HG02798 (cell line): ENCODE data around the gene C22orf23.
"Not testable (repeated sequence)": the region's sequence is repeated elsewhere in the genome, so short reads cannot be mapped to it uniquely, and the experiment has no call there.

ENCODE experiments used
- ATAC-seq: cut with Tn5 transposase; IDR thresholded peaks from one replicate; pipeline ENCODE4 v1.9.1; 2021; ENCODE audit warnings: mild to moderate bottlenecking; ENCODE audit not compliant: unreplicated experiment, poor library complexity

The C22orf23 gene

GRCh38 chr22:37959231-37959825 is 5.9 kb upstream of the C22orf23 start:
- no peak for ATAC-seq

- no peak for ATAC-seq
These were observed 3.8 kb upstream of the C22orf23 start for GRCh38 chr22:37957232-37957631.

GRCh38 chr22:37955825-37956397 is 2.5 kb upstream of the C22orf23 start:
- not testable (repeated sequence) for ATAC-seq

DNA sequence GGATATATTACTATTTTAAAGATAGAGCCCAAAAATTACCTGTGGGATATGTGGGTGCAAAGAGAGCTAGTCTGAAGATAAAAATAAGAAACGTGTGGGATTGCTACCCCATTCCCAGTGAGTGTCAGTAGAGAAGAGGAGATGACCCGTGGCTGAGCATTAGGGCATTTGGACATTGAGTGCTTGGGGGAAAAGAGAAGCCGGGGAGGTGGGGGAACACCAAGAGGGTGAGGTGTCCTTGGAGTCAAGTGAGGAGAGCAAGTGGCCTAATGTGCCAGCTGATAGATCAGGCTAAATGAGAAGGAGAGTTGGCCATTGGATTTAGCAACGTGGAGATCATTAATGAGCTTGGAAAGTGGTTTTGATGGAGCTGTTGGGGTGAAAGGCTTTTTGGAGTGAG is 1.3 kb upstream of the C22orf23 start:
- no peak for ATAC-seq

GRCh38 chr22:37953062-37953436 is 352 bp downstream of the C22orf23 start:
- no peak for ATAC-seq

DNA sequence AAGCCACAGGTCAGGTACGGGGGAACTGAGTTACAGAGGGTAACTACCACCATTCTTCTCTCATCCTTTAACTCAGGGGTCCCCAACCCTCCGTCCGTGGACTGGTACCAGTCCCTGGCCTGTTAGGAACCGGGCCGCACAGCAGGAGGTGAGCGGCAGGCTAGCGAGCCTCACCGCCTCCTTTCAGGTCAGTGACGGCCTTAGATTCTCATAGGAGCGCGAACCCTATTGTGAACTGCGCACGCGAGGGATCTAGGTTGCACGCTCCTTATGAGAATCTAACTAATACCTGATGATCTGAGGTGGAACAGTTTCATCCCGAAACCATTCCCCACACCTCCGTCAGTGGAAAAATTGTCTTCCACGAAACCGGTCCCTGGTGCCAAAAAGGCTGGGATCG is 772 bp downstream of the C22orf23 start:
- not testable (repeated sequence) for ATAC-seq

DNA sequence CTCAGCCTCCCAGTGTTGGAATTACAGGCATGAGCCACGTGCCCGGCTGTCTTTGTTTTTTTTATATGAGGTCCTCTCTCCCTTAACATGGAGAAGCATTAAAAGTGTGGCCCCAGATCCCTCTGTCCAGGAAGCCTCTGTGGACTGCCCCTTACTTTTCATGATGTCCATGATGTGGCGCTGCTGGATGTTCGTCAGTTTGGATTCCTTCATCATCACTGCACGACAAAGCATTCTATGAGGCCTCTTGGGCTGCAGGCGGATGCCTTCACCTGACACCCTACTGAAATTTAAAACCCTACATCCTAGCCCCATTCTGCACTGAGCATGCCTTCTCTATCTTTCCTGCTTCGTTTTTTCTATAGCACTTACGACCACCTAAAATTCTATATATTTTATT is 2.1 kb downstream of the C22orf23 start:
- no peak for ATAC-seq

GRCh38 chr22:37947142-37947795 is 6.1 kb downstream of the C22orf23 start:
- not testable (repeated sequence) for ATAC-seq

GRCh38 chr22:37944423-37944822 is 9.0 kb downstream of the C22orf23 start:
- ATAC-seq, result not testable (repeated sequence)

- no peak for ATAC-seq
These were observed 9.6 kb downstream of the C22orf23 start for GRCh38 chr22:37943825-37944198.

DNA sequence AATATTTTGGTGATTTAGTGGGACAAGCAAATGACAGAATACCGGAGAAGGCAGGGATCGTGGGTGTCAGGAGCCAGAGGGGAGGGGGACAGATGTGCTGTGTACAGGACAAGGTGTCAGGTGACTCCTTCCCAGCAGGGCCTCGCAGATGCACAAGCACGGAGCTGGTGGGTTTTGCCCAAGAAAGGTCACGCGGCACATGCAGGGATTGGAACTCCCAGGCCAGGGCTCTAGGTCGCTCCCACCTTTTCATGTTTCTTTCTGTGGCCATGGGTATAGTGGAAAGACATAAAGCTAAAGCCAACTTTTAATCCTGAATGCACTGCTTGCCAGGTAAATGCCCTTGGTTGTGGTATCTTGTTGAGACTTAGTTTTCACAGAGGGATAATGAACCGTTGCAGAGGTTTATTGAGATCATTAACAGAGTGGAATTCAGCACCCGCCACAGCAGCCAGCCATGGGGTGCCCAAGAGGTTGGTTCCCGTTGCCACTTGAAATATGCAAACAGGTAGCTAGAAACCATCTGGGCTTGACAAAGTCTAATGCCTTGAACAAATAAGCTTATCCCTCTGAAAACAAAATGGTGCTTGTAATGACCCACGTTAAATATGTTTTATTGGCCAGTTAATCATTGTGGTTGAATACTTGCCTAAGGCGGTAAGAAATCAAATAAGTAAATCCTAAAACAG is 10.1 kb downstream of the C22orf23 start:
- no peak for ATAC-seq

DNA sequence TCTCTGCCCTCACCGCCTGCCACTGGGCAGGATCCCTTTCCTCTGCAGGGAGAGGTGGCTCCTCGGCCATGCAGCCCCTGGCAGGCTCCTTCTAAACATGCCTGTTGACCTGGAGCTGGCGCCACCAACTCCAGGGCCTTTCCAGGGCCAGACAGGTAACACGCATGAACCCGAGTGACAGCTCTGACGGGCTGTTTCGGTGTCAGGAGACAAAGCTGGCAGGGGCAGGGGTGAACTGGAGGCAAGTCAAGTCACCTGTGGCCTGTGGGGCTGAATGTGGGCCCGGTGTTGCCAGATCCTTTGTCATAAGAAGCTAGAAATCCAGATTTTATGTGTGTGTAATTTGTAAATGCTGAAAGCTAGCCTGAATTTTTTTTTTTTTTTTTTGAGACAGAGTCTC is 11.3 kb downstream of the C22orf23 start:
- ATAC-seq, result no peak

DNA sequence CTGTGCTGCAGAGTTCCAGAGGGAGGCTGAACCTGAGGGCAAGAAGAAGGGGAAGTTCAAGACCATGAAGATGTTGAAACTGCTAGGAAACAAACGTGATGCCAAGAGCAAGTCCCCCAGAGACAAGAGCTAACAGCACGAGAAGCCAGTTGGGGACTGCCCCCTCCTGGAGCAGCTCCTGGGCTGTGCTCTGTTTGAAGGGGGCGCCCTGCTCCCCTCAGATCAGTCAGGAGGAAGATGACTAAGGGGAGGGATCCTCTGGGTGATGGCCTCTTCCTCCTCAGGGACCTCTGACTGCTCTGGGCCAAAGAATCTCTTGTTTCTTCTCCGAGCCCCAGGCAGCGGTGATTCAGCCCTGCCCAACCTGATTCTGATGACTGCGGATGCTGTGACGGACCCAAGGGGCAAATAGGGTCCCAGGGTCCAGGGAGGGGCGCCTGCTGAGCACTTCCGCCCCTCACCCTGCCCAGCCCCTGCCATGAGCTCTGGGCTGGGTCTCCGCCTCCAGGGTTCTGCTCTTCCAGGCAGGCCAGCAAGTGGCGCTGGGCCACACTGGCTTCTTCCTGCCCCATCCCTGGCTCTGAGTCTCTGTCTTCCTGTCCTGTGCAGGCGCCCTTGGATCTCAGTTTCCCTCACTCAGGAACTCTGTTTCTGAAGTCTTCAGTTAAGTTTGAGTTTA is 12.6 kb downstream of the C22orf23 start:
- ATAC-seq, result no peak

- peak; percentile 91 for ATAC-seq
These were observed 19.6 kb downstream of the C22orf23 start for GRCh38 chr22:37933711-37934376.

DNA sequence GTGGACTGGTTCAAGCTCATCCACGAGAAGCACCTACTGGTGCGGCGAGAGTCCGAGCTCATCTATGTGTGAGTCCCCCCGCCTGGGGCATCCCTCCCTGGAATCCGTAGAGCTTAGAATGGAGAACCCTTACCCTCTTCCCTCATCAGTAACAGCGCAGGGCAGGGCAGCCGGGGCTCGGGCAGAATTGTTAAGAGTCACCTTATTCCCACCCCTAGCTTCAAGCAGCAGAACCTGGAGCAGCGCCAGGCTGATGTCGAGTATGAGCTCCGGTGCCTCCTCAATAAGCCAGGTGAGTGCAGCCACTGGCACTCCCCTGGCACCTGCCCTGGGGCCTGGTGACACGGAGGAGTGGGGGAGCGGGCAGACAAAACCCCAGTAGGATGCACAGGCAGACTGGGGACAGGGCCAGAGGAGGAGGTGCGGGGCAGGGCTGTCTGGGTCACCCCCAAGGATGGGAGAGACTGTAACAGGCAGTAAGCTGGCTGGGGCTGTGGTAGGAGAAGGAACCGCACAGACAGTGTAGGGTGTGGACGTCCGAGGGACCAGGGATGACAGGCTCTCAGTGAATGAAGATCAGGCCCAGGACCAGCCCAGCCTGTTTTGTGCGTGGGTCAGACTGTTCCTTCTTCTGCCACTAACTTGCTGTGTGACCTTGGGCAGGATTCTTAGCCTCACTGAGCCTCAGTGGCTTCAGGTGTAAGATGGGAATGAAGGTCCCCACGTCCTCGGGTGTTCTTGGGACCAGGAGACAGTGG is 20.4 kb downstream of the C22orf23 start:
- no peak for ATAC-seq

GRCh38 chr22:37932401-37932800 is 21.0 kb downstream of the C22orf23 start:
- ATAC-seq, result no peak

GRCh38 chr22:37931893-37932389 is 21.5 kb downstream of the C22orf23 start:
- no peak for ATAC-seq

GRCh38 chr22:37930952-37931440 is 22.4 kb downstream of the C22orf23 start:
- ATAC-seq, result no peak

DNA sequence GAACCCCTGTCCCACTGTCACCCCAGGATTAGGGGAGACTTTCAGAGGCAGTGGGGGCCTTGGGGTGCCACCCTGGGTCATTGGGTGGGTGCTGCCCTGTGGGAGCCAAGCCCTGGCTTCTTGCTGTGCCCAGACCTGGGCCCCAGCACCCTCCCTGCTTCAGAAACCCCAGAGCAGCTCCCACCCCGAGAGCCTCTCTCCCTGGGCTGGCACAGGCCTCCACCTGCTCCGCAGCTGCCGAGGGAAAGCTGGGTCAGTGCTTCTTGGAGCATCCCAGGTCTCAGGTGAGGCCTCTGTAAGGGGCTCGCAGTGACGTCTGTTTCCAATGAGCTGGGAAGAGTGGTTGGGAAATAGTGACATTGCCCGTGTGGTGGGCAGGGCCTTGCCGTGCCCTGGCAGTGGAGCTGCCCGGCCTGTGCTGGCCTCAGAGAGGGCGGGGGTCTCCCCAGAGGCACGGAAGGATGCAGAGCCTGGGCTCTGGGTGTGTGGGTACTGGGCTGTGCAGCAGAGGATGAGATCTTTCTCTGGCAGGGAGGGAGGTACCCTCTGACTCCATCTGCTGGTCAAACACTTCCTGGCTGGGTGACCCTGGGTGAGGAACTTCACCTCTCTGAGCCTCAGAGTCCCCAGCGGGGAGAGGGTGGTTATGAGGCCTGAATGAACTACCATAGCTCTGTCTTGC is 23.0 kb downstream of the C22orf23 start:
- no peak for ATAC-seq
